Stimulated activated naive CD8-positive, alpha-beta T cell treated with anti-CD3 and anti-CD28 coated beads, Interleukin-15, Interleukin-2, amounts not matched to agents 100 ng/mL and 50 ng/mL, for 24 hours (primary cell): Measurements from ENCODE around the gene WDR82.

Experiments
- H3K27ac Mint-ChIP-seq: one replicate; pipeline ENCODE4 v1.8.0; 2021; ENCODE audit warnings: mild to moderate bottlenecking, mixed read lengths
- H3K27me3 Mint-ChIP-seq: one replicate; pipeline ENCODE4 v1.8.0; 2021; ENCODE audit warnings: mixed read lengths
- H3K36me3 Mint-ChIP-seq: one replicate; pipeline ENCODE4 v1.8.0; 2021; ENCODE audit warnings: low read depth, mixed read lengths
- H3K4me1 Mint-ChIP-seq: one replicate; pipeline ENCODE4 v1.8.0; 2021; ENCODE audit warnings: low read depth, mixed read lengths
- H3K4me3 Mint-ChIP-seq: one replicate; pipeline ENCODE4 v1.8.0; 2021; ENCODE audit warnings: mild to moderate bottlenecking, mixed read lengths
- H3K9me3 Mint-ChIP-seq: one replicate; pipeline ENCODE4 v1.8.0; 2021; ENCODE audit warnings: mixed read lengths

Gene WDR82

DNA sequence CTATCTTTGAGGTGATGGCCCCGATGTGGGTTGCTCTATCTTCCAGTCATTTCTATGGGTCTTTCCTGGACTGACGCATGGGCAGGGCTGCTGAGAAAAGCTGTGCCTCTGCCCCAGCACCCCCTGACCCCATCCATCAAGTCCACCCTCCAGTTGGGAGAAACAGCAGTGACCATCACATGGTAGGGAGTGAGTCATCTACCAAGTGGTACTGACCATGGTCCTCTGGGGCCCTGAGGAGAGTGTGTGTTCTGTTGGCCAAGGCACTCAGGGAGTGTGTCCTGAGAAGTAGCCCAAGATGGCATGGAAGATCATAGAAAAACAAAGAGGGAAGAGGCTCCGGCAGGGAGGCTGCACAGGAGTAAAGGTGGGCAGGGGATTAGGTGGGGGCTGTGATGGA is 36.0 kb upstream of the WDR82 start:
- no peaks in the 10 kb centered on the region for H3K27me3 Mint-ChIP-seq
- no peaks in the 10 kb centered on the region for H3K36me3 Mint-ChIP-seq
- no peak overlapping the region for H3K4me3 Mint-ChIP-seq
- peaks cover 55% of the 10 kb centered on the region for H3K4me1 Mint-ChIP-seq
- H3K9me3 Mint-ChIP-seq = no peaks in the 10 kb centered on the region
- H3K27ac Mint-ChIP-seq = no peak overlapping the region

DNA sequence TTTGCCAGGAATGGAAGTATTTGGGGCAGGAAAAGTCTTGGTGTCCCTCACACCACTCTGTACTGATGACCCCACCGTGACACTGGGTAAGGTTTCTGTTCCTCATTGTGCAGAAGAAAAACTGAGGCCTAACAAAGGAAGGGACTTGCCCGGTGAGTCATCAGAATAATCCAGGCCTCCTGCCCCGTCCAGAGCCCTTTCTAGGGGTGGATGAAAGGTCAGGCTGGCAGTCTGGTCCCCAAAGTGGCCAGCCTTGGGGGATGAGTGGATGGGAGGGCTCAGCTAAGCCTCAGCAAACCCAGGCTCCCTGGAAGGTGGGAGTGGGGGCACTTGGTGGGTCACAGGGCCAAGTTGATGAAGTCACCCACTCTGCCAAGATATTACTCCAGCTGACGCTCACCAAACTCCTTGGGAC is 35.3 kb upstream of the WDR82 start:
- Mint-ChIP-seq H3K9me3 (no peaks in the 10 kb centered on the region), H3K27ac (peak overlapping the region; percentile 68), H3K4me3 (no peak overlapping the region), H3K27me3 (no peaks in the 10 kb centered on the region), H3K36me3 (no peaks in the 10 kb centered on the region), H3K4me1 (peaks cover 55% of the 10 kb centered on the region)

GRCh38 chr3:52313188-52313773 is 34.8 kb upstream of the WDR82 start:
- peak overlapping the region; percentile 68 for H3K27ac Mint-ChIP-seq
- H3K27me3 Mint-ChIP-seq = no peaks in the 10 kb centered on the region
- H3K36me3 Mint-ChIP-seq = no peaks in the 10 kb centered on the region
- H3K9me3 Mint-ChIP-seq = no peaks in the 10 kb centered on the region
- peaks cover 53% of the 10 kb centered on the region for H3K4me1 Mint-ChIP-seq
- H3K4me3 Mint-ChIP-seq = no peak overlapping the region

- no peaks in the 10 kb centered on the region for H3K9me3 Mint-ChIP-seq
- H3K27me3 Mint-ChIP-seq = no peaks in the 10 kb centered on the region
- H3K27ac Mint-ChIP-seq = no peak overlapping the region
- no peaks in the 10 kb centered on the region for H3K36me3 Mint-ChIP-seq
- no peak overlapping the region for H3K4me3 Mint-ChIP-seq
- peaks cover 52% of the 10 kb centered on the region for H3K4me1 Mint-ChIP-seq
These were observed 33.2 kb upstream of the WDR82 start for GRCh38 chr3:52311576-52312119.

- H3K27me3 Mint-ChIP-seq = no peaks in the 10 kb centered on the region
- peaks cover 50% of the 10 kb centered on the region for H3K4me1 Mint-ChIP-seq
- H3K27ac Mint-ChIP-seq = peak overlapping the region; percentile 76
- H3K9me3 Mint-ChIP-seq = no peaks in the 10 kb centered on the region
- no peak overlapping the region for H3K4me3 Mint-ChIP-seq
- H3K36me3 Mint-ChIP-seq = no peaks in the 10 kb centered on the region
These were observed 32.6 kb upstream of the WDR82 start for GRCh38 chr3:52310861-52311575.

DNA sequence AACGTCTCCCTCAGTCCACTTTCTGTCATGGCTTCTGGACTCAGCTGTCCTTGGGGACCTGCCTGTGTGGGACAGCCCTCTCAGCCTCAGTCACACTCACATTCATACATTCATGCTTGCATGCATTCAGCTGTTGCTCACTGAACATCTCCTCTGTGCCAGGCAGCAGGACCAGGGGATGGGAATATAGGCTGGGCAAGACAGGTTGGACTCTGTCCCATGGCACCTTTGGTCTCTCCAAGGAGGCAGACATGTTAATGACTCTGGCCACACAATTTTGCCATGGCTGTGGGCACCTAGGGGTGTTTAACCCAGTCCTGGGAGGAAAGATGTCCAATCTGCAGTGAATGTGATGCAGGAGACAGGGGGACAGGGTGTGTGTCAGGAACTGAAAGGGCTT is 29.9 kb upstream of the WDR82 start:
- Mint-ChIP-seq H3K9me3 (no peaks in the 10 kb centered on the region), H3K4me1 (peaks cover 35% of the 10 kb centered on the region)

GRCh38 chr3:52306978-52307377 is 28.5 kb upstream of the WDR82 start:
- peaks cover 30% of the 10 kb centered on the region for H3K4me1 Mint-ChIP-seq
- H3K36me3 Mint-ChIP-seq = no peaks in the 10 kb centered on the region
- no peak overlapping the region for H3K27ac Mint-ChIP-seq

More for the DNA sequence above, 29.9 kb upstream of the WDR82 start:
- Mint-ChIP-seq H3K27me3 (no peaks in the 10 kb centered on the region), H3K4me3 (no peak overlapping the region), H3K27ac (no peak overlapping the region), H3K36me3 (no peaks in the 10 kb centered on the region)

DNA sequence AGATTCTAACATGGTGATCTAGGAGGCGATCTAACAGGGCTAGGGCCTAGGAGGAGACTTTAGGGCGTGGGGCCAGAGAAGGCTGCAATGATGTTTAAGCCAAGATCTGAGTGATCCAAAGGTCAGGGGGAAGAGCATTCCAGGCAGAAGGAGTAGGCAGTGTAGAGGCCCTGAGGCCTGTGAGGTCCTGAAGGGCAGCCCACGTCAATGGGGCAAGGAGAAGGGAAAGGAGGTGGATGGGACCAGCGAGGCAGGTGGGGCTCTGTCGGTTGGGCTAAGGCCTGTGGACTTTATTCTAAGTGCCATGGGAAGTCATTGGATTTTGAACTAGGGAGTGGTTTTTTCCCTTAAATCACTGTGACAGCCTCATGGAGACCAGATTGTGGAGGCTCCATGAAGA is 27.5 kb upstream of the WDR82 start:
- peaks cover 24% of the 10 kb centered on the region for H3K4me1 Mint-ChIP-seq
- H3K9me3 Mint-ChIP-seq = no peaks in the 10 kb centered on the region
- no peaks in the 10 kb centered on the region for H3K36me3 Mint-ChIP-seq
- H3K27ac Mint-ChIP-seq = no peak overlapping the region
- H3K27me3 Mint-ChIP-seq = no peaks in the 10 kb centered on the region
- no peak overlapping the region for H3K4me3 Mint-ChIP-seq

More at GRCh38 chr3:52306978-52307377, 28.5 kb upstream of the WDR82 start:
- Mint-ChIP-seq H3K27me3 (no peaks in the 10 kb centered on the region), H3K4me3 (no peak overlapping the region), H3K9me3 (no peaks in the 10 kb centered on the region)

- Mint-ChIP-seq H3K27me3 (no peaks in the 10 kb centered on the region), H3K9me3 (no peaks in the 10 kb centered on the region), H3K36me3 (no peaks in the 10 kb centered on the region), H3K4me1 (peaks cover 17% of the 10 kb centered on the region), H3K27ac (no peak overlapping the region), H3K4me3 (no peak overlapping the region)
These were observed 25.4 kb upstream of the WDR82 start for GRCh38 chr3:52303811-52304210.

DNA sequence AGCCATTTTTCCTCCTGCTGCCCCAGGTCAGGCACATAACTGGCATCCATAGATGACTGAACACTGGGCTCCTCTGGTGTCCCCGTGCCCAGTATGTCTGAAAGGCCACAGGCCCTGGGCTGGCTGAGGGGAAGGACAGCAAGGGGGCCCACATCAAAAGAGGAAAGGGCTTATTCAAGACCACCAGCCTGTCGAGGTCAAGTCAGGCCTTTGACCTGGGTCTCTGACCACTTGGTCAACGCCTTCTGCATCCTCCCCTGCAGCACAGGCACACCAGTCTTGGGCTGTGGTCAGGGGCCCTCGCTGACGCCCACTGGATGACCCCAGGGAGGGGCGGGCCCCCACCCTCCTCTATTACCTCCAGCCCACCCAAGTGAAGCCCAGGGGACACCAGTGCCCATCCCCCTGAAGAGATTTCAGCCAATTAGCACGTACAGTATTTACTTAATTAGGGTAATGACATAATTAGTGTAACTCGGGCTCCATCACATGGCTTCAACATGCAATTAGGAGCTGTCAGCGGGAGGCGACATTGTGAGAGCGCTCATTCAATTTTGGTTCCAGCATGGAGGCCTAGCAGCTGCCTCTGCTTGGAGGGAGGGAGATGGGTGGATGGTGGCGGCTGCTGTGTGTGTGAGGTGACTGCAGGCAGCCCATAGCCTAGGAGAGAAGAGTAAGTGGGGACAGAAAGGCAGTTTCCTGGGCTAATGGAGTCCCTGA is 24.1 kb upstream of the WDR82 start:
- no peaks in the 10 kb centered on the region for H3K9me3 Mint-ChIP-seq
- no peak overlapping the region for H3K27ac Mint-ChIP-seq
- H3K27me3 Mint-ChIP-seq = no peaks in the 10 kb centered on the region
- no peaks in the 10 kb centered on the region for H3K36me3 Mint-ChIP-seq
- no peak overlapping the region for H3K4me3 Mint-ChIP-seq
- H3K4me1 Mint-ChIP-seq = peaks cover 9% of the 10 kb centered on the region

DNA sequence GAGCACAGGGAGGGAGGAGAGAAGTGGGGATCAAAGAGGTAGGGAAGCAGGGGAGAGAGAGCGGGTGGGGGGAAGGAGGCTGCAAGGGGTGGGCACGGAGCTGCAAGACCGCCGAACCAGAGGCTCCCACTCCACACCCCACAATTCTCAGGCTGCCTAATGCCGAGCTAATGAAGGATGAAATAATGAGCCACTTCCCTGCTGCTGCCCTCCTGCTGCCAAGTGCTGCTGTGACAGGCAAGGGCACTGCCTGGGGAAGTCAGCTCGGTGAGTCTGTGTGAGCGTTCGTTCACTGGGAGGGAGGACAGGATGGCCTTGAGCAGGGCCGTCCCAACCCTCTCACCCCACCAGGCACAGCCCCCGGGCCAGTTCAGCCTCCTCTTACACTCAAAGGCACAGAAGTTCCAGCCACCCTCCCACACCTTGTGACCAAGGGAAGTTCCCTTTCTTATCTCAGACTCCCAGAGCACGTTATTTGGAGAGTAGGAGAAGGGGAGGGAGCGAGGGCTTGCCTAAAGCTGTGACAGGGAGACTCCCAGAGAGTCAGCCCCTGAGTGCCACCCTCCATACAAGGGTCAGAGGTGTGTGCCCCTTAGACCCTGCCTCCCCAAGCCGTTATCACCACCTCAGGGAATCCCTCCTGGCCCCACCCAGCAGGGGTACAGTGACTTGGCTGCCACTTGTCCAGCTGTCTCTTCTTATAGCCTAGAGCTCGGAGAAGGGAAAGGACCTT is 21.6 kb upstream of the WDR82 start:
- no peak overlapping the region for H3K4me3 Mint-ChIP-seq
- H3K4me1 Mint-ChIP-seq = peaks cover 3% of the 10 kb centered on the region
- H3K27ac Mint-ChIP-seq = no peak overlapping the region
- no peaks in the 10 kb centered on the region for H3K27me3 Mint-ChIP-seq
- no peaks in the 10 kb centered on the region for H3K36me3 Mint-ChIP-seq
- no peaks in the 10 kb centered on the region for H3K9me3 Mint-ChIP-seq

GRCh38 chr3:52299247-52299878 is 20.9 kb upstream of the WDR82 start:
- Mint-ChIP-seq H3K27me3 (no peaks in the 10 kb centered on the region), H3K4me1 (peaks cover 3% of the 10 kb centered on the region), H3K27ac (no peak overlapping the region), H3K4me3 (no peak overlapping the region), H3K9me3 (no peaks in the 10 kb centered on the region), H3K36me3 (no peaks in the 10 kb centered on the region)

GRCh38 chr3:52298149-52299098 is 20.0 kb upstream of the WDR82 start:
- no peaks in the 10 kb centered on the region for H3K27me3 Mint-ChIP-seq
- H3K9me3 Mint-ChIP-seq = no peaks in the 10 kb centered on the region
- H3K4me1 Mint-ChIP-seq = peaks cover 3% of the 10 kb centered on the region
- H3K36me3 Mint-ChIP-seq = no peaks in the 10 kb centered on the region
- no peak overlapping the region for H3K4me3 Mint-ChIP-seq
- no peak overlapping the region for H3K27ac Mint-ChIP-seq
